GM12801 (cell line): Measurements from ENCODE around the gene ARF1.

Experiments
- CTCF ChIP-seq: IDR thresholded peaks from one replicate; pipeline ENCODE4 v1.5.1; 2011; ENCODE audit warnings: control low read depth; ENCODE audit not compliant: insufficient read length; ENCODE audit errors: extremely low read depth

ARF1 gene

DNA sequence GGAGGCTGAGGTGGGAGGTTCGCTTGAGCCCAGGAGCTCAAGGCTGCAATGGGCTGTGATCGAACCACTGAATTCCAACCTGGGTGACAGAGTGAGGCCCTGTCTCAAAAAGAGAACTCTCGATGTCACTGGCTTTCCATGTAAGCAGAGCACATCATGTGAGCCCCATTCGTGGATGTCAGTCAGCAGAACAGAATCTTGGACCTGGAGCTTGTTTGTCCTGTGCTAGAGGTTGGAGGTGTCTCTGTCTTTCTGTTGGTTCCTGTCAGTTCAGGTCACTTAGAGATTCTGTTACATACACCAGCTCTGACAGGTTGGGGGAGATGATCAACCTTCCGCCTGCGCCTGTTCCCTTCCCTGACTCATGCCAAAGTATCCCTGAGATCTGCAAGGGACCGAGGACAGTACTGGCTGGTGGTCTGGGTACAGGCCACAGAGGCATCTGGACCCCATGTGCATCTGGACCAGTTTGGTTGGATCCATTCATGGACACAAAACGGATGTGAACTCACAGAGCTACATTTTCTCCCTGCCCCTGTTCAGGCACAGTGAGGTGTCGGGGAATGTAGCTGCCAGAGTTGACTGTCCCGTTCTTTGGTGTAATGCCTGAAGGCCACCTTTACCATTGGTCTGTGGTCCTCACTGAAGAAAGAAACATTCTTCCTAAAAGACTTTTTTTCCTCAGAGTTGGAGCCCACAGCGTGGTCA lies 10.0 kb downstream of the ARF1 start:
- no peak for TF ChIP-seq CTCF

DNA sequence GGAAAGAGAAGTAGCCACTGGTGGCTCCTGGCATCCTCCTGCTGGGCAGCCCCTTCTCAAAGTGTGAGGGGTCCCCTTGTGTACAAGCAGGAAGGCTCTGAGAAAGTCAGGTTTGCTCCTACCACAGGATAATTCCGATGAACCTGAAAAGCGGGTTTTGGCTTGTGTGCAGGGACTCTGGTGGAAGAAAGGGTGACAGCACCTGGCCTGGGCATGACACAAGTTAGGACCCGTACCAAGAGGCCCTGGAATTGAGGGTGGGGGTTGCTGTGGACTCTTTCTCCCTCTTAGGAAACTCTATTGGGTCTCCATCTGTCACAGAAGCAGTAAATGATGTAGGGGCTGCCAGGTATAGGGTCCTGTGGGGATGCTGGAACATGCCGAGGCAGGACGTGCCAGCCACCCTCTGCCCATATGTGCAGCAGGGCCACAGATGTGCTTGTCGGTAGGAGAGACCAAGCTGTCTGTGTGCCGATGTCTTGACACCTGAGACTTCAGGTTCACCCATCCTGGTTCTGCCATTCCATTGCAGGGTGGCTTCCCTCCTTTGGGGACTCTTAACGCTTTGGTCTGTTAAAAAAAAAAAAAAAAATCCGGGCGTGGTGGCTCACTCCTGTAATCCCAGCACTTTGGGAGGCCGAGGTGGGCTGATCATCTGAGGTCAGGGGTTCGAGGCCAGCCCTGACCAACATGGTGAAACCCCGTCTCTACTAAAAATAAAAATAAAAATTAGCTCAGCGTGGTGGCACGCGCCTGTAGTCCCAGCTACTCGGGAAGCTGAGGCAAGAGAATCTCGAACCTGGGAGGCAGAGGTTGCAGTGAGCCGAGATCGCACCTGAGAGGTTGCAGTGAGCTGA lies 10.8 kb downstream of the ARF1 start:
- TF ChIP-seq CTCF: no peak

GRCh38 chr1:228094432-228095016 lies 12.0 kb downstream of the ARF1 start:
- no peak for TF ChIP-seq CTCF

GRCh38 chr1:228095161-228095560 lies 12.7 kb downstream of the ARF1 start:
- no peak for TF ChIP-seq CTCF

DNA sequence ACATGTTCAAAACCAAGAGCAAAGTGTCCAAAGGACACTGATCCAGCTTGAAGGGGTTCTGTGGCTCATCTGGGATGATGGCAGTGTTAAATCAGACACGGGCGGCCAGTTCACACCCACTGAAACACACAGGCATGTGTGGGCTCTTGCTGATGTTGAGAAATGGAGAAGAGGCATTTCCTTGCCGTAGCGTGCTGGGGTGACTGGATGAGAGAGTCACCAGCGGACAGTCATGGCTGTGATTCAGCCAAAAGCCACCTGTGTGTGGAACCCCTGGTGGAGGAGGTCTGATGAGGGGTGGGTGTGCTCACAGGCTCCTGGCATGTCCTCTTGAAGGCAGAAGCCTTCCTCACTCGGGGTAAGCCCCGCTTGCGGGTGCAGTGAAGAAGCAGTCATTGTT lies 13.4 kb downstream of the ARF1 start:
- no peak for TF ChIP-seq CTCF

- no peak for TF ChIP-seq CTCF
Observed at GRCh38 chr1:228096416-228097332, 14.2 kb downstream of the ARF1 start.
